ENCODE results near the gene MYH8.

MYH8 gene

GRCh38 chr17:10421900-10422542, at the start of gene MYH8:
TSS of gene MYH8 (minus strand) at chr17:10421950. CDS start at chr17:10420227, 1,723 bp downstream.
- DNase-seq (ENCODE audit: low read depth): no peak
- Histone ChIP-seq H3K27me3 (replicated peaks; ENCODE audit: control insufficient read depth, insufficient read depth, low read length) (no peaks in the 10 kb centered on the region), H3K36me3 (ENCODE audit: control insufficient read depth, insufficient read depth, low read length, severe bottlenecking) (no peaks in the 10 kb centered on the region), H3K4me3 (ENCODE audit: low read length) (no peak within 1 kb of the TSS), H3K9me3 (ENCODE audit: control insufficient read depth, low read length) (no peaks in the 10 kb centered on the region), H3K9ac (ENCODE audit: low read length) (no peak within 1 kb of the TSS), H3K4me1 (ENCODE audit: control insufficient read depth, insufficient read depth, low read length) (no peaks in the 10 kb centered on the region)

- Histone ChIP-seq H3K4me1 (ENCODE audit: control insufficient read depth, insufficient read depth, low read length) (no peaks in the 10 kb centered on the region), H3K9me3 (ENCODE audit: control insufficient read depth, low read length) (no peaks in the 10 kb centered on the region), H3K4me3 (ENCODE audit: low read length) (no peak within 1 kb of the TSS), H3K9ac (ENCODE audit: low read length) (no peak within 1 kb of the TSS), H3K36me3 (ENCODE audit: control insufficient read depth, insufficient read depth, low read length, severe bottlenecking) (no peaks in the 10 kb centered on the region), H3K27me3 (replicated peaks; ENCODE audit: control insufficient read depth, insufficient read depth, low read length) (no peaks in the 10 kb centered on the region)
- no peak for DNase-seq (ENCODE audit: low read depth)
Observed at GRCh38 chr17:10469459-10469858, 47.7 kb upstream of the MYH8 start, which contains the start of gene MYH4. TSS of gene MYH4 (minus strand) at chr17:10469559. CDS start at chr17:10466745, 2,814 bp downstream.

GRCh38 chr17:10463402-10463801, 41.7 kb upstream of the MYH8 start:
- H3K4me3 ChIP-seq (ENCODE audit: low read length): no peak overlapping the region
- peaks cover 5% of the 10 kb centered on the region for H3K27me3 ChIP-seq (replicated peaks; ENCODE audit: control insufficient read depth, insufficient read depth, low read length)
- no peak for DNase-seq (ENCODE audit: low read depth)
- H3K4me1 ChIP-seq (ENCODE audit: control insufficient read depth, insufficient read depth, low read length): no peaks in the 10 kb centered on the region
- H3K9ac ChIP-seq (ENCODE audit: low read length): no peak overlapping the region
- H3K9me3 ChIP-seq (ENCODE audit: control insufficient read depth, low read length): no peaks in the 10 kb centered on the region
- no peaks in the 10 kb centered on the region for H3K36me3 ChIP-seq (ENCODE audit: control insufficient read depth, insufficient read depth, low read length, severe bottlenecking)

- no peak for DNase-seq (ENCODE audit: low read depth)
- Histone ChIP-seq H3K9me3 (ENCODE audit: control insufficient read depth, low read length) (no peaks in the 10 kb centered on the region), H3K36me3 (ENCODE audit: control insufficient read depth, insufficient read depth, low read length, severe bottlenecking) (no peaks in the 10 kb centered on the region), H3K27me3 (replicated peaks; ENCODE audit: control insufficient read depth, insufficient read depth, low read length) (peaks cover 5% of the 10 kb centered on the region), H3K9ac (ENCODE audit: low read length) (no peak overlapping the region), H3K4me3 (ENCODE audit: low read length) (no peak overlapping the region), H3K4me1 (ENCODE audit: control insufficient read depth, insufficient read depth, low read length) (no peaks in the 10 kb centered on the region)
Observed at GRCh38 chr17:10460062-10460461, 38.3 kb upstream of the MYH8 start.

GRCh38 chr17:10458701-10459100, 37.0 kb upstream of the MYH8 start:
- H3K27me3 ChIP-seq (replicated peaks; ENCODE audit: control insufficient read depth, insufficient read depth, low read length): peaks cover 5% of the 10 kb centered on the region
- H3K4me3 ChIP-seq (ENCODE audit: low read length): no peak overlapping the region
- H3K36me3 ChIP-seq (ENCODE audit: control insufficient read depth, insufficient read depth, low read length, severe bottlenecking): no peaks in the 10 kb centered on the region
- no peaks in the 10 kb centered on the region for H3K4me1 ChIP-seq (ENCODE audit: control insufficient read depth, insufficient read depth, low read length)
- no peak overlapping the region for H3K9ac ChIP-seq (ENCODE audit: low read length)
- H3K9me3 ChIP-seq (ENCODE audit: control insufficient read depth, low read length): no peaks in the 10 kb centered on the region
- no peak for DNase-seq (ENCODE audit: low read depth)

GRCh38 chr17:10457952-10458351, 36.2 kb upstream of the MYH8 start:
- peaks cover 5% of the 10 kb centered on the region for H3K27me3 ChIP-seq (replicated peaks; ENCODE audit: control insufficient read depth, insufficient read depth, low read length)
- H3K4me3 ChIP-seq (ENCODE audit: low read length): no peak overlapping the region
- no peaks in the 10 kb centered on the region for H3K4me1 ChIP-seq (ENCODE audit: control insufficient read depth, insufficient read depth, low read length)
- H3K9ac ChIP-seq (ENCODE audit: low read length): no peak overlapping the region
- no peaks in the 10 kb centered on the region for H3K9me3 ChIP-seq (ENCODE audit: control insufficient read depth, low read length)
- no peaks in the 10 kb centered on the region for H3K36me3 ChIP-seq (ENCODE audit: control insufficient read depth, insufficient read depth, low read length, severe bottlenecking)
- DNase-seq (ENCODE audit: low read depth): no peak

- peaks cover 5% of the 10 kb centered on the region for H3K27me3 ChIP-seq (replicated peaks; ENCODE audit: control insufficient read depth, insufficient read depth, low read length)
- no peak for DNase-seq (ENCODE audit: low read depth)
- H3K4me3 ChIP-seq (ENCODE audit: low read length): no peak overlapping the region
- H3K9me3 ChIP-seq (ENCODE audit: control insufficient read depth, low read length): no peaks in the 10 kb centered on the region
- H3K4me1 ChIP-seq (ENCODE audit: control insufficient read depth, insufficient read depth, low read length): no peaks in the 10 kb centered on the region
- H3K9ac ChIP-seq (ENCODE audit: low read length): no peak overlapping the region
- H3K36me3 ChIP-seq (ENCODE audit: control insufficient read depth, insufficient read depth, low read length, severe bottlenecking): no peaks in the 10 kb centered on the region
Observed at GRCh38 chr17:10447026-10447931, 25.5 kb upstream of the MYH8 start.

GRCh38 chr17:10439816-10440215, 18.1 kb upstream of the MYH8 start:
- Histone ChIP-seq H3K9ac (ENCODE audit: low read length) (no peak overlapping the region), H3K4me3 (ENCODE audit: low read length) (no peak overlapping the region), H3K36me3 (ENCODE audit: control insufficient read depth, insufficient read depth, low read length, severe bottlenecking) (no peaks in the 10 kb centered on the region), H3K27me3 (replicated peaks; ENCODE audit: control insufficient read depth, insufficient read depth, low read length) (peaks cover 6% of the 10 kb centered on the region), H3K9me3 (ENCODE audit: control insufficient read depth, low read length) (peaks cover 4% of the 10 kb centered on the region), H3K4me1 (ENCODE audit: control insufficient read depth, insufficient read depth, low read length) (no peaks in the 10 kb centered on the region)
- no peak for DNase-seq (ENCODE audit: low read depth)

GRCh38 chr17:10435096-10435495, 13.3 kb upstream of the MYH8 start:
- no peak for DNase-seq (ENCODE audit: low read depth)
- Histone ChIP-seq H3K36me3 (ENCODE audit: control insufficient read depth, insufficient read depth, low read length, severe bottlenecking) (no peaks in the 10 kb centered on the region), H3K27me3 (replicated peaks; ENCODE audit: control insufficient read depth, insufficient read depth, low read length) (no peaks in the 10 kb centered on the region), H3K9ac (ENCODE audit: low read length) (no peak overlapping the region), H3K4me1 (ENCODE audit: control insufficient read depth, insufficient read depth, low read length) (no peaks in the 10 kb centered on the region), H3K4me3 (ENCODE audit: low read length) (no peak overlapping the region), H3K9me3 (ENCODE audit: control insufficient read depth, low read length) (peaks cover 12% of the 10 kb centered on the region)

GRCh38 chr17:10429421-10430045, 7.8 kb upstream of the MYH8 start:
- H3K36me3 ChIP-seq (ENCODE audit: control insufficient read depth, insufficient read depth, low read length, severe bottlenecking): no peaks in the 10 kb centered on the region
- no peak overlapping the region for H3K9ac ChIP-seq (ENCODE audit: low read length)
- H3K4me3 ChIP-seq (ENCODE audit: low read length): no peak overlapping the region
- H3K27me3 ChIP-seq (replicated peaks; ENCODE audit: control insufficient read depth, insufficient read depth, low read length): no peaks in the 10 kb centered on the region
- H3K4me1 ChIP-seq (ENCODE audit: control insufficient read depth, insufficient read depth, low read length): no peaks in the 10 kb centered on the region
- H3K9me3 ChIP-seq (ENCODE audit: control insufficient read depth, low read length): peaks cover 9% of the 10 kb centered on the region
- no peak for DNase-seq (ENCODE audit: low read depth)

- Histone ChIP-seq H3K4me1 (ENCODE audit: control insufficient read depth, insufficient read depth, low read length) (no peaks in the 10 kb centered on the region), H3K4me3 (ENCODE audit: low read length) (no peak overlapping the region), H3K36me3 (ENCODE audit: control insufficient read depth, insufficient read depth, low read length, severe bottlenecking) (no peaks in the 10 kb centered on the region), H3K9ac (ENCODE audit: low read length) (no peak overlapping the region), H3K9me3 (ENCODE audit: control insufficient read depth, low read length) (peaks cover 9% of the 10 kb centered on the region), H3K27me3 (replicated peaks; ENCODE audit: control insufficient read depth, insufficient read depth, low read length) (no peaks in the 10 kb centered on the region)
- DNase-seq (ENCODE audit: low read depth): no peak
Observed at GRCh38 chr17:10428781-10429180, 7.0 kb upstream of the MYH8 start.
